SK-N-SH (cell line): Measurements from ENCODE around the gene USP25.

Experiments used
- CTCF ChIP-seq: fragments of 200-600 bp; sonication (generic); IDR thresholded peaks from 2 replicates; pipeline ENCODE4 v1.6.1; 2017; ENCODE audit warnings: antibody characterized with exemption, mild to moderate bottlenecking, moderate library complexity
- EP300 ChIP-seq, 2 experiments: IDR thresholded peaks; 2 replicates each; pipeline versions ENCODE4 v1.4.0 to v1.6.1; 2012; ENCODE audit warnings: borderline replicate concordance in 1 of 2, low read depth in 1 of 2, low read length in 1 of 2
- FOSL2 ChIP-seq: IDR thresholded peaks from 2 replicates; pipeline ENCODE4 v1.4.0; 2012; ENCODE audit warnings: low read depth, mild to moderate bottlenecking, moderate library complexity, borderline replicate concordance
- FOXM1 ChIP-seq: IDR thresholded peaks from 2 replicates; pipeline ENCODE4 v1.4.0; 2012; ENCODE audit warnings: low read depth, mild to moderate bottlenecking
- GABPA ChIP-seq: IDR thresholded peaks from 2 replicates; pipeline ENCODE4 v1.4.0; 2012; ENCODE audit warnings: low read depth, mild to moderate bottlenecking
- GATA2 ChIP-seq: sonication (generic); formaldehyde crosslinking; IDR thresholded peaks from 2 replicates; pipeline ENCODE4 v1.5.0; 2020; ENCODE audit warnings: mild to moderate bottlenecking, missing genetic modification reagents
- POLR2AphosphoS5 ChIP-seq: IDR thresholded peaks from 2 replicates; pipeline ENCODE4 v1.6.1; 2012; ENCODE audit warnings: low read depth, low read length
- RAD21 ChIP-seq: IDR thresholded peaks from 2 replicates; pipeline ENCODE4 v1.6.1; 2012; ENCODE audit warnings: mild to moderate bottlenecking, low read length
- RXRA ChIP-seq: IDR thresholded peaks from 2 replicates; pipeline ENCODE4 v1.4.0; 2012; ENCODE audit warnings: low read depth, mild to moderate bottlenecking, borderline replicate concordance
- ZBTB33 ChIP-seq: IDR thresholded peaks from 2 replicates; pipeline ENCODE4 v1.4.0; 2012; ENCODE audit warnings: low read depth, borderline replicate concordance
- TF ChIP-seq, protein P1 (sequence below): fragments of 150-350 bp; IDR thresholded peaks from 2 replicates; pipeline ENCODE4 v1.6.1; 2017; ENCODE audit warnings: antibody characterized with exemption, low read length, low read depth, borderline replicate concordance
- TF ChIP-seq, protein P2 (sequence below): IDR thresholded peaks from 2 replicates; pipeline ENCODE4; 2012

GRCh38 chr21:15728046-15728445, 1.7 kb upstream of the USP25 start:
- TF ChIP-seq CTCF (no peak), GABPA (no peak), RXRA (no peak), GATA2 (no peak), ZBTB33 (no peak), EP300 (IDR thresholded peaks at IDR 0.05; ENCODE audit: borderline replicate concordance in 1 of 2, low read depth in 1 of 2, low read length in 1 of 2) (no peak), POLR2AphosphoS5 (no peak), FOXM1 (no peak), FOSL2 (no peak), RAD21 (no peak)
- TF ChIP-seq, protein P1, sequence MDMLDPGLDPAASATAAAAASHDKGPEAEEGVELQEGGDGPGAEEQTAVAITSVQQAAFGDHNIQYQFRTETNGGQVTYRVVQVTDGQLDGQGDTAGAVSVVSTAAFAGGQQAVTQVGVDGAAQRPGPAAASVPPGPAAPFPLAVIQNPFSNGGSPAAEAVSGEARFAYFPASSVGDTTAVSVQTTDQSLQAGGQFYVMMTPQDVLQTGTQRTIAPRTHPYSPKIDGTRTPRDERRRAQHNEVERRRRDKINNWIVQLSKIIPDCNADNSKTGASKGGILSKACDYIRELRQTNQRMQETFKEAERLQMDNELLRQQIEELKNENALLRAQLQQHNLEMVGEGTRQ, result no peak
- TF ChIP-seq, protein P2, sequence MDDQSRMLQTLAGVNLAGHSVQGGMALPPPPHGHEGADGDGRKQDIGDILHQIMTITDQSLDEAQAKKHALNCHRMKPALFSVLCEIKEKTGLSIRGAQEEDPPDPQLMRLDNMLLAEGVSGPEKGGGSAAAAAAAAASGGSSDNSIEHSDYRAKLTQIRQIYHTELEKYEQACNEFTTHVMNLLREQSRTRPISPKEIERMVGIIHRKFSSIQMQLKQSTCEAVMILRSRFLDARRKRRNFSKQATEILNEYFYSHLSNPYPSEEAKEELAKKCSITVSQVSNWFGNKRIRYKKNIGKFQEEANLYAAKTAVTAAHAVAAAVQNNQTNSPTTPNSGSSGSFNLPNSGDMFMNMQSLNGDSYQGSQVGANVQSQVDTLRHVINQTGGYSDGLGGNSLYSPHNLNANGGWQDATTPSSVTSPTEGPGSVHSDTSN, result no peak
